OCI-LY3 (cell line): ENCODE measurements around the gene NEUROG1.

Source experiments
- H2AFZ ChIP-seq: fragments of 200-600, 300-600 bp; shearing (Covaris generic); 2 replicates; pipeline ENCODE4 v1.6.0; 2014; ENCODE audit warnings: antibody characterized with exemption, low read depth, low read length
- H3K27ac ChIP-seq: fragments of 200-600, 300-600 bp; sonication (generic); 2 replicates; pipeline ENCODE4 v1.5.1; 2014; ENCODE audit warnings: mild to moderate bottlenecking, low read length, moderate library complexity, mixed read lengths
- H3K27me3 ChIP-seq: fragments of 200-600, 300-600 bp; sonication (generic); 2 replicates; pipeline ENCODE4 v1.6.1; 2014; ENCODE audit warnings: low read depth, low read length, mixed read lengths
- H3K36me3 ChIP-seq: fragments of 200-600, 300-600 bp; sonication (generic); replicated peaks from 2 replicates; pipeline ENCODE3; 2014; ENCODE audit warnings: low read depth, low read length, mixed read lengths
- H3K4me1 ChIP-seq: fragments of 300-600, 200-600 bp; sonication (generic); 2 replicates; pipeline ENCODE4 v1.6.1; 2014; ENCODE audit warnings: low read length, mixed read lengths
- H3K4me2 ChIP-seq: fragments of 200-600, 300-600 bp; sonication (generic); 2 replicates; pipeline ENCODE4 v1.6.1; 2014; ENCODE audit warnings: low read length, mixed read lengths
- H3K4me3 ChIP-seq: fragments of 300-600, 200-600 bp; sonication (generic); 2 replicates; pipeline ENCODE4 v1.5.1; 2014; ENCODE audit warnings: antibody characterized with exemption, mild to moderate bottlenecking, low read length, moderate library complexity
- H3K79me2 ChIP-seq: fragments of 300-600, 200-600 bp; shearing (Covaris generic); 2 replicates; pipeline ENCODE4 v1.6.1; 2014; ENCODE audit warnings: mild to moderate bottlenecking, low read length, mixed read lengths
- H3K9ac ChIP-seq: fragments of 300-600, 200-600 bp; shearing (Covaris generic); 2 replicates; pipeline ENCODE4 v1.6.0; 2014; ENCODE audit warnings: mild to moderate bottlenecking, low read length, moderate library complexity
- H3K9me3 ChIP-seq: fragments of 200-600, 300-600 bp; shearing (Covaris generic); 2 replicates; pipeline ENCODE4 v1.6.1; 2014; ENCODE audit warnings: low read length, mixed read lengths; ENCODE audit not compliant: insufficient read depth
- H4K20me1 ChIP-seq: fragments of 200-600, 300-600 bp; sonication (generic); 2 replicates; pipeline ENCODE4 v1.6.1; 2016; ENCODE audit warnings: low read length, mixed read lengths; ENCODE audit not compliant: insufficient read depth
- CTCF ChIP-seq: fragments of 200-600, 300-600 bp; sonication (generic); IDR thresholded peaks from 2 replicates; pipeline ENCODE4 v1.5.1; 2014; ENCODE audit warnings: antibody characterized with exemption, low read length, low read depth
- EZH2phosphoT487 ChIP-seq: fragments of 200-600 bp; shearing (Covaris generic); IDR thresholded peaks from 2 replicates; pipeline ENCODE4 v1.6.1; 2018; ENCODE audit warnings: antibody characterized with exemption, mixed run types, low read depth

Gene NEUROG1

GRCh38 chr5:135487839-135488514 is 47.8 kb downstream of the NEUROG1 start:
- H3K4me1 ChIP-seq = no peaks in the 10 kb centered on the region
- H3K27ac ChIP-seq = no peak overlapping the region
- no peak overlapping the region for H3K4me3 ChIP-seq
- H3K79me2 ChIP-seq = no peaks in the 10 kb centered on the region
- TF ChIP-seq EZH2phosphoT487 (no peak), CTCF (no peak)
- no peaks in the 10 kb centered on the region for H3K27me3 ChIP-seq
- no peak overlapping the region for H3K9ac ChIP-seq
- H3K36me3 ChIP-seq = no peaks in the 10 kb centered on the region
- H3K9me3 ChIP-seq = no peaks in the 10 kb centered on the region
- H4K20me1 ChIP-seq = no peaks in the 10 kb centered on the region
- H3K4me2 ChIP-seq = no peak overlapping the region
- H2AFZ ChIP-seq = no peak overlapping the region

- no peak overlapping the region for H3K4me2 ChIP-seq
- H4K20me1 ChIP-seq = no peaks in the 10 kb centered on the region
- no peak overlapping the region for H3K27ac ChIP-seq
- H3K36me3 ChIP-seq = no peaks in the 10 kb centered on the region
- H3K4me1 ChIP-seq = no peaks in the 10 kb centered on the region
- no peak overlapping the region for H2AFZ ChIP-seq
- H3K9me3 ChIP-seq = no peaks in the 10 kb centered on the region
- TF ChIP-seq CTCF = no peak
- H3K27me3 ChIP-seq = no peaks in the 10 kb centered on the region
- no peak overlapping the region for H3K4me3 ChIP-seq
- H3K79me2 ChIP-seq = no peaks in the 10 kb centered on the region
- H3K9ac ChIP-seq = no peak overlapping the region
Measured at GRCh38 chr5:135487037-135487395, 48.7 kb downstream of the NEUROG1 start.

GRCh38 chr5:135486131-135487036 is 49.4 kb downstream of the NEUROG1 start:
- H3K27me3 ChIP-seq = no peaks in the 10 kb centered on the region

More at GRCh38 chr5:135486131-135487036, 49.4 kb downstream of the NEUROG1 start:
- Histone ChIP-seq H3K27ac (no peak overlapping the region), H4K20me1 (no peaks in the 10 kb centered on the region), H3K9ac (no peak overlapping the region), H2AFZ (no peak overlapping the region), H3K36me3 (no peaks in the 10 kb centered on the region), H3K4me1 (no peaks in the 10 kb centered on the region), H3K4me2 (no peak overlapping the region), H3K9me3 (no peaks in the 10 kb centered on the region), H3K4me3 (no peak overlapping the region), H3K79me2 (no peaks in the 10 kb centered on the region)
- no peak for TF ChIP-seq EZH2phosphoT487
- TF ChIP-seq CTCF = no peak
